HCT116 (cell line): ENCODE data around the gene SPEN. TPM values are rescaled to one million over a fixed set of nuclear protein-coding genes. Genes with fewer than 3 reads are reported as not detected.

Source experiments
- ATAC-seq: fragments of 200-7000 bp; cut with Tn5 transposase; 2 replicates; pipeline ENCODE4 v1.9.1; 2020; ENCODE audit warnings: mild to moderate bottlenecking, moderate library complexity
- BruUV-seq: library from RNA; stranded (reverse); fragments of 400-500 nt; replicated peaks from 2 replicates; lab custom pipeline; 2021; lab: Mats Ljungman, UMichigan
- CTCF ChIA-PET: fragments of 300-600 bp; sonication (Branson Sonifier 250); formaldehyde crosslinking; loops from one replicate; lab custom pipeline; 2021; ENCODE audit warnings: antibody characterized with exemption; lab: Charles Lee
- POLR2A ChIA-PET: fragments of 300-600, 350-600 bp; sonication (Branson Sonifier 250); formaldehyde crosslinking; loops from one replicate; lab custom pipeline; 2021; ENCODE audit warnings: antibody characterized with exemption; lab: Charles Lee
- RAD21 ChIA-PET, 2 experiments: fragments of 300-600 bp; sonication (Branson Sonifier 250); formaldehyde crosslinking; loops; one replicate each; lab custom pipeline; 2023; ENCODE audit warnings: low total read pairs in 2 of 2; ENCODE audit not compliant: uncharacterized antibody in 2 of 2, unreplicated experiment in 2 of 2, low non-redundant PET in 1 of 2; lab: Charles Lee
- DNase-seq: peaks from one replicate; pipeline ENCODE4 v3.0.0-alpha.2; 2010; ENCODE audit warnings: low read depth, low spot score
- H2AFZ ChIP-seq: fragments of 200-600 bp; shearing (Covaris generic), sonication (generic); 2 replicates; pipeline ENCODE4 v1.6.1; 2017; ENCODE audit warnings: low read depth, mixed run types, mixed read lengths, antibody characterized with exemption, low read length; ENCODE audit not compliant: poor library complexity, severe bottlenecking
- H3K27ac ChIP-seq: 2 replicates; pipeline ENCODE4 v1.5.1; 2012; ENCODE audit warnings: low read depth, low read length
- H3K27me3 ChIP-seq: fragments of 200-600 bp; sonication (generic); 2 replicates; pipeline ENCODE4 v1.6.1; 2016; ENCODE audit warnings: mixed run types, low read length, mixed read lengths; ENCODE audit not compliant: insufficient read depth
- H3K36me3 ChIP-seq, 2 experiments: fragments of 200-500 bp in 1 of 2; fragments of 200-600 bp in 1 of 2; sonication (Bioruptor generic) in 1 of 2; sonication (generic) in 1 of 2; 2 replicates each; pipeline versions ENCODE4 v1.5.1 to v1.6.1; 2014 to 2016; ENCODE audit warnings: low read length in 2 of 2, inconsistent platforms in 1 of 2, mixed read lengths in 1 of 2, mixed run types in 1 of 2; ENCODE audit not compliant: insufficient read depth in 2 of 2, control insufficient read depth in 1 of 2
- H3K4me1 ChIP-seq, 2 experiments: fragments of 200-600 bp in 1 of 2; sonication (generic) in 1 of 2; 2 replicates each; pipeline versions ENCODE4 v1.5.1 to v1.6.1; 2012 to 2017; ENCODE audit warnings: low read length in 2 of 2, inconsistent platforms in 1 of 2, mild to moderate bottlenecking in 1 of 2, mixed read lengths in 1 of 2, mixed run types in 1 of 2, moderate library complexity in 1 of 2; ENCODE audit not compliant: insufficient read depth in 2 of 2, control insufficient read depth in 1 of 2
- H3K4me2 ChIP-seq: fragments of 200-600 bp; sonication (generic); 2 replicates; pipeline ENCODE4 v1.6.1; 2017; ENCODE audit warnings: mixed run types, low read length, mixed read lengths
- H3K4me3 ChIP-seq, 2 experiments: fragments of 200-600 bp in 1 of 2; sonication (generic) in 1 of 2; replicated peaks in 1 of 2; 2 replicates each; pipeline ENCODE4 v1.5.1; 2011 to 2016; ENCODE audit warnings: low read length in 2 of 2, control low read depth in 1 of 2, low read depth in 1 of 2, mild to moderate bottlenecking in 1 of 2, mixed read lengths in 1 of 2, mixed run types in 1 of 2
- H3K79me2 ChIP-seq: fragments of 200-600 bp; sonication (generic); 2 replicates; pipeline ENCODE4 v1.6.1; 2017; ENCODE audit warnings: mild to moderate bottlenecking, mixed run types, low read length, moderate library complexity, mixed read lengths; ENCODE audit not compliant: insufficient read depth
- H3K9ac ChIP-seq: fragments of 200-600 bp; sonication (generic); 2 replicates; pipeline ENCODE4 v1.6.1; 2016; ENCODE audit warnings: low read length, mixed read lengths
- H3K9me2 ChIP-seq: fragments of 200-600 bp; sonication (generic), shearing (Covaris generic); 2 replicates; pipeline ENCODE4 v1.6.1; 2017; ENCODE audit warnings: mixed run types, mild to moderate bottlenecking, moderate library complexity; ENCODE audit not compliant: insufficient read depth
- H3K9me3 ChIP-seq, 2 experiments: fragments of 200-500 bp in 1 of 2; fragments of 200-600 bp in 1 of 2; sonication (Bioruptor generic) in 1 of 2; sonication (generic) in 1 of 2; 2 replicates each; pipeline ENCODE4 v1.6.1; 2014 to 2017; ENCODE audit warnings: low read length in 2 of 2, mixed read lengths in 2 of 2, inconsistent platforms in 1 of 2, low read depth in 1 of 2, mild to moderate bottlenecking in 1 of 2, mixed run types in 1 of 2, moderate library complexity in 1 of 2; ENCODE audit not compliant: control insufficient read depth in 1 of 2, insufficient read depth in 1 of 2
- H4K20me1 ChIP-seq: fragments of 200-600 bp; sonication (generic), shearing (Covaris generic); 2 replicates; pipeline ENCODE4 v1.6.1; 2017; ENCODE audit warnings: mixed run types, mild to moderate bottlenecking, moderate library complexity; ENCODE audit not compliant: insufficient read depth
- ATF3 ChIP-seq: IDR thresholded peaks from 2 replicates; pipeline ENCODE4 v1.6.1; 2012
- CBX3 ChIP-seq: IDR thresholded peaks from 2 replicates; pipeline ENCODE4 v1.6.1; 2012; ENCODE audit warnings: low read depth
- CEBPB ChIP-seq: IDR thresholded peaks from 2 replicates; pipeline ENCODE4 v1.6.1; 2012; ENCODE audit warnings: low read depth
- EZH2 ChIP-seq: fragments of 200-600 bp; sonication (generic); IDR thresholded peaks from 2 replicates; pipeline ENCODE4 v1.6.1; 2017; ENCODE audit warnings: antibody characterized with exemption, mixed run types
- FOSL1 ChIP-seq: IDR thresholded peaks from 2 replicates; pipeline ENCODE4 v1.6.1; 2012; ENCODE audit warnings: low read depth
- POLR2AphosphoS5 ChIP-seq: IDR thresholded peaks from 2 replicates; pipeline ENCODE4 v1.6.1; 2011; ENCODE audit warnings: mild to moderate bottlenecking, low read depth, low read length, moderate library complexity
- SIN3A ChIP-seq: IDR thresholded peaks from 2 replicates; pipeline ENCODE4 v1.6.1; 2012; ENCODE audit warnings: low read depth
- SRF ChIP-seq: IDR thresholded peaks from 2 replicates; pipeline ENCODE4 v1.6.1; 2012; ENCODE audit warnings: low read depth
- TCF7L2 ChIP-seq: IDR thresholded peaks from 2 replicates; pipeline ENCODE4 v1.7.0; 2011; ENCODE audit warnings: borderline replicate concordance, inconsistent platforms; ENCODE audit not compliant: insufficient read depth, insufficient read length; ENCODE audit errors: extremely low read depth
- YY1 ChIP-seq: IDR thresholded peaks from 2 replicates; pipeline ENCODE4 v1.6.1; 2011; ENCODE audit warnings: low read length, low read depth, moderate library complexity, mild to moderate bottlenecking; ENCODE audit not compliant: insufficient replicate concordance; ENCODE audit errors: extremely low read depth
- ZBTB33 ChIP-seq: IDR thresholded peaks from 2 replicates; pipeline ENCODE4 v1.6.1; 2011; ENCODE audit warnings: mild to moderate bottlenecking, low read length, moderate library complexity; ENCODE audit not compliant: insufficient replicate concordance; ENCODE audit errors: extremely low read depth
- ZFX ChIP-seq: fragments of 450-650 bp; IDR thresholded peaks from 2 replicates; pipeline ENCODE4 v1.6.1; 2017
- ZNF274 ChIP-seq: fragments of 200-500 bp; sonication (Bioruptor generic); IDR thresholded peaks from 2 replicates; pipeline ENCODE4 v1.6.1; 2014; ENCODE audit warnings: mild to moderate bottlenecking, low read depth, low read length, inconsistent platforms
- intact Hi-C: fragments of 100-400 bp; cut with micrococcal nuclease; formaldehyde crosslinking; loops from 2 replicates; pipeline ENCODE4 v1.10.0; 2022
- total RNA-seq: library from RNA; stranded (reverse); gene quantifications from one replicate; pipeline ENCODE4 v1.2.1, GENCODE V29; 2021; ENCODE audit not compliant: unreplicated experiment

The SPEN gene
- total RNA-seq, 1 experiment from 2014 or later: 58.6 TPM

- CTCF ChIA-PET: interaction anchor here (1.0 kb wide), 1 partner anchor 33 kb away, joined by 5 read pairs; no protein-coding TSS in a partner anchor
Measured at GRCh38 chr1:15848143-15848928, 829 bp downstream of the SPEN start.

GRCh38 chr1:15848929-15849774 lies 1.6 kb downstream of the SPEN start:
- H3K9me3 ChIP-seq: no peaks in the 10 kb centered on the region
- H4K20me1 ChIP-seq: 0 out of 2 replicates have a peak, but pooled peaks cover 2% of the 10 kb centered on the region
- peak overlapping the region; percentile 86 for H3K27ac ChIP-seq
- RAD21 ChIA-PET: interaction anchor here in 1 of 2 experiments (0.7 kb wide), 1 partner anchor 75 kb away, joined by 8 read pairs; no protein-coding TSS in a partner anchor
- H3K36me3 ChIP-seq: no peaks in the 10 kb centered on the region
- POLR2A ChIA-PET: interaction anchor here (0.6 to 2.8 kb wide), 5 partner anchors 13 to 50 kb away, joined by 3 to 10 read pairs (median 4); no protein-coding TSS in a partner anchor
- H3K79me2 ChIP-seq: peaks cover 71% of the 10 kb centered on the region
- H3K4me2 ChIP-seq: peak overlapping the region; percentile 83
- CTCF ChIA-PET: interaction anchor here (1.4 kb wide), 1 partner anchor 34 kb away, joined by 5 read pairs; no protein-coding TSS in a partner anchor
- BruUV-seq: TSS peak; percentile 55
- no peaks in the 10 kb centered on the region for H3K9me2 ChIP-seq
- H2AFZ ChIP-seq: no peak overlapping the region
- peaks cover 33 to 48% of the 10 kb centered on the region in 2 experiments for H3K4me1 ChIP-seq
- peak overlapping the region; percentile 90 for H3K9ac ChIP-seq
- intact Hi-C loops: loop anchor here (1.0 kb wide), 1 partner anchor 15 kb away; no protein-coding TSS in a partner anchor
- no peaks in the 10 kb centered on the region for H3K27me3 ChIP-seq
- H3K4me3 ChIP-seq: peak overlapping the region; percentile 70 to 79
- peak; percentile 44 for ATAC-seq
- DNase-seq: peak; percentile 69
- TF ChIP-seq CBX3 (no peak), ZNF274 (no peak), POLR2AphosphoS5 (peak; percentile 41; the same call in 1 of the 2 replicates), SRF (no peak), FOSL1 (peak; percentile 42; the same call in 1 of the 2 replicates), EZH2 (no peak), ZBTB33 (no peak), ZFX (no peak), SIN3A (peak; percentile 76), TCF7L2 (peak; percentile 20), YY1 (peak; percentile 9), ATF3 (no peak), CEBPB (0 out of 2 replicates have a peak, but pooled peaks have one; percentile 3)

More at GRCh38 chr1:15848143-15848928, 829 bp downstream of the SPEN start:
- Histone ChIP-seq H3K4me2 (peak overlapping the region; percentile 83), H2AFZ (no peak overlapping the region), H3K27me3 (no peaks in the 10 kb centered on the region), H3K36me3 (no peaks in the 10 kb centered on the region), H3K79me2 (peaks cover 63% of the 10 kb centered on the region), H3K4me3 (peak overlapping the region; percentile 70 to 79), H3K9me3 (no peaks in the 10 kb centered on the region), H3K4me1 (peaks cover 33 to 48% of the 10 kb centered on the region in 2 experiments), H4K20me1 (no peaks in the 10 kb centered on the region), H3K9me2 (no peaks in the 10 kb centered on the region), H3K9ac (peak overlapping the region; percentile 90), H3K27ac (peak overlapping the region; percentile 86)
- ChIA-PET RAD21 (interaction anchor here in 1 of 2 experiments (0.6 kb wide), 1 partner anchor 33 kb away, joined by 3 read pairs; no protein-coding TSS in a partner anchor), POLR2A (interaction anchor here (1.1 to 2.8 kb wide), 6 partner anchors 11 to 128 kb away, joined by 3 to 10 read pairs (median 4); partner anchors contain the start of gene ZBTB17)
- intact Hi-C loops: no loop called here
- DNase-seq (no peak), ATAC-seq (no peak)
- no TSS peak for BruUV-seq
- TF ChIP-seq EZH2 (no peak), ZFX (peak; percentile 68; the same call in 1 of the 2 replicates)
